Activated CD4-positive, alpha-beta T cell treated with anti-CD3 and anti-CD28 coated beads, Interleukin-2, amount 10 ng/mL, durations not matched to agents 24 days and 14 days (primary cell): ENCODE results near the gene ADCY7. TPM values are rescaled to one million over a fixed set of nuclear protein-coding genes. Genes with fewer than 3 reads are reported as not detected.
"Not testable (repeated sequence)": the region's sequence is repeated elsewhere in the genome, so short reads cannot be mapped to it uniquely, and the experiment has no call there.

Experiments
- DNase-seq: peaks from one replicate; pipeline ENCODE4 v3.0.0; 2022
- H3K27ac Mint-ChIP-seq: one replicate; pipeline ENCODE4 v1.8.0; 2022; ENCODE audit warnings: mild to moderate bottlenecking, mixed read lengths
- H3K27me3 Mint-ChIP-seq: one replicate; pipeline ENCODE4 v1.8.0; 2022; ENCODE audit warnings: mixed read lengths
- H3K36me3 Mint-ChIP-seq: one replicate; pipeline ENCODE4 v1.8.0; 2022; ENCODE audit warnings: low read depth, mild to moderate bottlenecking, mixed read lengths
- H3K4me1 Mint-ChIP-seq: one replicate; pipeline ENCODE4 v1.8.0; 2021; ENCODE audit warnings: mixed read lengths
- H3K4me3 Mint-ChIP-seq: one replicate; pipeline ENCODE4 v1.8.0; 2022; ENCODE audit warnings: mild to moderate bottlenecking, moderate library complexity, mixed read lengths
- H3K9me3 Mint-ChIP-seq: one replicate; pipeline ENCODE4 v1.8.0; 2021; ENCODE audit warnings: mixed read lengths
- intact Hi-C: fragments of 100-400 bp; cut with micrococcal nuclease; formaldehyde crosslinking; loops from one replicate; pipeline ENCODE4 v1.15.1; 2023
- total RNA-seq: library from RNA; stranded (reverse); gene quantifications from 2 replicates; pipeline ENCODE4 v1.2.3, GENCODE V29; 2022

Gene ADCY7
- 85.6 and 86.2 TPM in 2 replicates for total RNA-seq

GRCh38 chr16:50266337-50267091 lies at the start of gene ADCY7:
TSS of gene ADCY7 (plus strand) at chr16:50266551. CDS start at chr16:50288180, 21,629 bp downstream.
- peak within 1 kb of the TSS; percentile 96 for H3K4me3 Mint-ChIP-seq
- H3K4me1 Mint-ChIP-seq: peaks cover 60% of the 10 kb centered on the region
- peaks cover 12% of the 10 kb centered on the region for H3K36me3 Mint-ChIP-seq
- no peaks in the 10 kb centered on the region for H3K27me3 Mint-ChIP-seq
- H3K9me3 Mint-ChIP-seq: no peaks in the 10 kb centered on the region
- intact Hi-C loops: loop anchor here (1.0 to 5.0 kb wide), 5 partner anchors 8 to 416 kb away; partner anchors contain the start of genes BRD7 and SNX20
- peak within 1 kb of the TSS; percentile 96 for H3K27ac Mint-ChIP-seq
- peak; percentile 95 for DNase-seq

GRCh38 chr16:50219402-50219975 lies 46.9 kb upstream of the ADCY7 start:
- no peak for DNase-seq
- Mint-ChIP-seq H3K9me3 (no peaks in the 10 kb centered on the region), H3K36me3 (peaks cover 33% of the 10 kb centered on the region), H3K4me1 (peaks cover 17% of the 10 kb centered on the region), H3K27ac (no peak overlapping the region), H3K4me3 (no peak overlapping the region), H3K27me3 (no peaks in the 10 kb centered on the region)
- intact Hi-C loops: loop anchor here (10.0 kb wide), 1 partner anchor 295 kb away; no protein-coding TSS in a partner anchor

GRCh38 chr16:50224286-50224685 lies 42.1 kb upstream of the ADCY7 start:
- Mint-ChIP-seq H3K4me1 (peaks cover 18% of the 10 kb centered on the region), H3K9me3 (no peaks in the 10 kb centered on the region), H3K36me3 (peaks cover 46% of the 10 kb centered on the region), H3K27me3 (no peaks in the 10 kb centered on the region), H3K4me3 (no peak overlapping the region), H3K27ac (no peak overlapping the region)
- intact Hi-C loops: no loop called here
- no peak for DNase-seq

- no peaks in the 10 kb centered on the region for H3K9me3 Mint-ChIP-seq
- no peak for DNase-seq
- H3K36me3 Mint-ChIP-seq: peaks cover 44% of the 10 kb centered on the region
- peaks cover 16% of the 10 kb centered on the region for H3K4me1 Mint-ChIP-seq
- H3K4me3 Mint-ChIP-seq: no peak overlapping the region
- H3K27me3 Mint-ChIP-seq: no peaks in the 10 kb centered on the region
- H3K27ac Mint-ChIP-seq: peak overlapping the region; percentile 32
- intact Hi-C loops: no loop called here
Observed at GRCh38 chr16:50227120-50227519, 39.2 kb upstream of the ADCY7 start.

- H3K4me3 Mint-ChIP-seq: no peak overlapping the region
- intact Hi-C loops: no loop called here
- DNase-seq: no peak
- H3K27me3 Mint-ChIP-seq: no peaks in the 10 kb centered on the region
- H3K4me1 Mint-ChIP-seq: peaks cover 16% of the 10 kb centered on the region
- peaks cover 47% of the 10 kb centered on the region for H3K36me3 Mint-ChIP-seq
- H3K9me3 Mint-ChIP-seq: no peaks in the 10 kb centered on the region
- no peak overlapping the region for H3K27ac Mint-ChIP-seq
Observed at GRCh38 chr16:50227665-50228064, 38.7 kb upstream of the ADCY7 start.

GRCh38 chr16:50228364-50228868 lies 37.9 kb upstream of the ADCY7 start:
- Mint-ChIP-seq H3K27me3 (no peaks in the 10 kb centered on the region), H3K9me3 (no peaks in the 10 kb centered on the region), H3K4me3 (no peak overlapping the region), H3K36me3 (peaks cover 44% of the 10 kb centered on the region), H3K4me1 (peaks cover 16% of the 10 kb centered on the region), H3K27ac (no peak overlapping the region)
- intact Hi-C loops: no loop called here
- no peak for DNase-seq

- no peak for DNase-seq
- H3K27me3 Mint-ChIP-seq: no peaks in the 10 kb centered on the region
- no peaks in the 10 kb centered on the region for H3K9me3 Mint-ChIP-seq
- peaks cover 38% of the 10 kb centered on the region for H3K36me3 Mint-ChIP-seq
- no peak overlapping the region for H3K4me3 Mint-ChIP-seq
- peaks cover 14% of the 10 kb centered on the region for H3K4me1 Mint-ChIP-seq
- intact Hi-C loops: no loop called here
- H3K27ac Mint-ChIP-seq: peak overlapping the region; percentile 24
Observed at GRCh38 chr16:50229149-50229726, 37.1 kb upstream of the ADCY7 start.

- H3K4me1 Mint-ChIP-seq: no peaks in the 10 kb centered on the region
- H3K36me3 Mint-ChIP-seq: peaks cover 6% of the 10 kb centered on the region
- intact Hi-C loops: no loop called here
- no peak for DNase-seq
- H3K27ac Mint-ChIP-seq: no peak overlapping the region
- no peak overlapping the region for H3K4me3 Mint-ChIP-seq
- peaks cover 3% of the 10 kb centered on the region for H3K27me3 Mint-ChIP-seq
- H3K9me3 Mint-ChIP-seq: no peaks in the 10 kb centered on the region
Observed at GRCh38 chr16:50234771-50235556, 31.4 kb upstream of the ADCY7 start.

- Mint-ChIP-seq H3K27me3 (peaks cover 8% of the 10 kb centered on the region), H3K4me1 (no peaks in the 10 kb centered on the region), H3K9me3 (no peaks in the 10 kb centered on the region), H3K4me3 (no peak overlapping the region), H3K36me3 (peaks cover 5% of the 10 kb centered on the region), H3K27ac (no peak overlapping the region)
- no peak for DNase-seq
- intact Hi-C loops: no loop called here
Observed at GRCh38 chr16:50235581-50235980, 30.8 kb upstream of the ADCY7 start.

GRCh38 chr16:50238314-50238713 lies 28.0 kb upstream of the ADCY7 start:
- H3K36me3 Mint-ChIP-seq: no peaks in the 10 kb centered on the region
- peaks cover 2% of the 10 kb centered on the region for H3K4me1 Mint-ChIP-seq
- no peak overlapping the region for H3K4me3 Mint-ChIP-seq
- H3K27me3 Mint-ChIP-seq: peaks cover 19% of the 10 kb centered on the region
- H3K9me3 Mint-ChIP-seq: no peaks in the 10 kb centered on the region
- H3K27ac Mint-ChIP-seq: no peak overlapping the region
- no peak for DNase-seq
- intact Hi-C loops: no loop called here

- H3K4me3 Mint-ChIP-seq: no peak overlapping the region
- no peak overlapping the region for H3K27ac Mint-ChIP-seq
- no peak for DNase-seq
- peaks cover 21% of the 10 kb centered on the region for H3K27me3 Mint-ChIP-seq
- H3K36me3 Mint-ChIP-seq: no peaks in the 10 kb centered on the region
- peaks cover 2% of the 10 kb centered on the region for H3K4me1 Mint-ChIP-seq
- H3K9me3 Mint-ChIP-seq: no peaks in the 10 kb centered on the region
- intact Hi-C loops: no loop called here
Observed at GRCh38 chr16:50238868-50239301, 27.5 kb upstream of the ADCY7 start.

- H3K27ac Mint-ChIP-seq, H3K36me3 Mint-ChIP-seq, H3K4me3 Mint-ChIP-seq, H3K9me3 Mint-ChIP-seq, intact Hi-C loops, DNase-seq: not testable (repeated sequence)
- Mint-ChIP-seq H3K4me1 (peaks cover 17% of the 10 kb centered on the region), H3K27me3 (peaks cover 19% of the 10 kb centered on the region)
Observed at GRCh38 chr16:50243024-50243423, 23.3 kb upstream of the ADCY7 start.

GRCh38 chr16:50244140-50244503 lies 22.2 kb upstream of the ADCY7 start:
- H3K4me1 Mint-ChIP-seq: peaks cover 17% of the 10 kb centered on the region

More at GRCh38 chr16:50244140-50244503, 22.2 kb upstream of the ADCY7 start:
- Mint-ChIP-seq H3K27me3 (peaks cover 19% of the 10 kb centered on the region), H3K36me3 (no peaks in the 10 kb centered on the region), H3K4me3 (no peak overlapping the region), H3K9me3 (no peaks in the 10 kb centered on the region), H3K27ac (no peak overlapping the region)
- no peak for DNase-seq
- intact Hi-C loops: no loop called here
